ENCODE data around the gene ORC6. TPM values are rescaled to one million over a fixed set of nuclear protein-coding genes. Genes with fewer than 3 reads are reported as not detected.

ORC6 gene
- total RNA-seq, 1 experiment from 2014 or later = 76.1 TPM

GRCh38 chr16:46717692-46718091 lies 28.2 kb downstream of the ORC6 start (continued):
- TF ChIP-seq ZNF396 (CRISPR knock-in tag; IDR thresholded peaks at IDR 0.05; ENCODE audit: borderline replicate concordance) (no peak), CREB1 (CRISPR knock-in tag; IDR thresholded peaks at IDR 0.05) (no peak), ATF3 (CRISPR knock-in tag; conservative IDR thresholded peaks at IDR 0.05) (no peak), PRRX2 (CRISPR knock-in tag; IDR thresholded peaks at IDR 0.05) (no peak), ZNF512 (CRISPR knock-in tag; IDR thresholded peaks at IDR 0.05; ENCODE audit: borderline replicate concordance) (no peak), FOXK1 (CRISPR knock-in tag; IDR thresholded peaks at IDR 0.05) (no peak), ATF6 (CRISPR knock-in tag; IDR thresholded peaks at IDR 0.05) (no peak)

- CTCF ChIA-PET = no interaction called here
- no peaks in the 10 kb centered on the region for H3K4me1 Mint-ChIP-seq
- no peak for DNase-seq (ENCODE audit: low spot score)
These were observed 28.8 kb downstream of the ORC6 start for GRCh38 chr16:46718214-46718613.

GRCh38 chr16:46719528-46719927 lies 30.1 kb downstream of the ORC6 start:
- CTCF ChIA-PET = no interaction called here
- DNase-seq (ENCODE audit: low spot score) (no peak), ATAC-seq (no peak)
- POLR2A ChIA-PET = interaction anchor here (0.7 kb wide), 1 partner anchor 439 kb away, joined by 3 read pairs; no protein-coding TSS in a partner anchor
- Mint-ChIP-seq H3K4me3 (no peak overlapping the region), H3K36me3 (0 out of 2 replicates have a peak, but pooled peaks cover under 1% of the 10 kb centered on the region), H3K9me3 (peaks cover 17% of the 10 kb centered on the region), H3K27ac (no peak overlapping the region), H3K4me1 (no peaks in the 10 kb centered on the region), H3K27me3 (ENCODE audit: low read depth) (no peaks in the 10 kb centered on the region)
- TF ChIP-seq ZNF512 (CRISPR knock-in tag; IDR thresholded peaks at IDR 0.05; ENCODE audit: borderline replicate concordance) (no peak), PRDM15 (CRISPR knock-in tag; IDR thresholded peaks at IDR 0.05) (no peak), USF2 (CRISPR knock-in tag; IDR thresholded peaks at IDR 0.05) (no peak), ATF2 (CRISPR knock-in tag; IDR thresholded peaks at IDR 0.05; ENCODE audit: borderline replicate concordance, low read depth) (no peak), ZNF416 (CRISPR knock-in tag; IDR thresholded peaks at IDR 0.05) (no peak), ATF3 (CRISPR knock-in tag; conservative IDR thresholded peaks at IDR 0.05) (no peak)

More at GRCh38 chr16:46718214-46718613, 28.8 kb downstream of the ORC6 start:
- TF ChIP-seq CREM (CRISPR knock-in tag; IDR thresholded peaks at IDR 0.05) = no peak
- TF ChIP-seq STAT6 (CRISPR knock-in tag; conservative IDR thresholded peaks at IDR 0.05; ENCODE audit: low read depth) = no peak
- no peak for TF ChIP-seq JUN (CRISPR knock-in tag; IDR thresholded peaks at IDR 0.05)
- no peaks in the 10 kb centered on the region for H3K27me3 Mint-ChIP-seq (ENCODE audit: low read depth)
- no peak overlapping the region for H3K4me3 Mint-ChIP-seq
- peaks cover 8% of the 10 kb centered on the region for H3K9me3 Mint-ChIP-seq
- no peaks in the 10 kb centered on the region for H3K36me3 Mint-ChIP-seq
- POLR2A ChIA-PET = no interaction called here
- no peak overlapping the region for H3K27ac Mint-ChIP-seq
- no peak for ATAC-seq
